BLaER1 (cell line): ENCODE data around the gene ZBED1.
"Not testable (repeated sequence)": the region's sequence is repeated elsewhere in the genome, so short reads cannot be mapped to it uniquely, and the experiment has no call there.

Source experiments
- H3K27ac ChIP-seq: shearing (Covaris generic); formaldehyde crosslinking; 2 replicates; pipeline ENCODE4 v1.8.1; 2022
- H3K27me3 ChIP-seq: shearing (Covaris generic); formaldehyde crosslinking; 2 replicates; pipeline ENCODE4 v1.8.1; 2022
- H3K36me3 ChIP-seq: shearing (Covaris generic); formaldehyde crosslinking; 2 replicates; pipeline ENCODE4 v1.8.1; 2022
- H3K4me1 ChIP-seq: shearing (Covaris generic); formaldehyde crosslinking; 2 replicates; pipeline ENCODE4 v1.8.1; 2022
- H3K4me2 ChIP-seq: shearing (Covaris generic); formaldehyde crosslinking; 2 replicates; pipeline ENCODE4 v1.8.1; 2022
- H3K4me3 ChIP-seq: shearing (Covaris generic); formaldehyde crosslinking; 2 replicates; pipeline ENCODE4 v1.8.1; 2022
- H3K9ac ChIP-seq: shearing (Covaris generic); formaldehyde crosslinking; 2 replicates; pipeline ENCODE4 v1.8.1; 2022
- H3K9me3 ChIP-seq: shearing (Covaris generic); formaldehyde crosslinking; 2 replicates; pipeline ENCODE4 v1.8.1; 2022
- H4K20me1 ChIP-seq: shearing (Covaris generic); formaldehyde crosslinking; 2 replicates; pipeline ENCODE4 v1.8.1; 2022
- Cebpa-rat ChIP-seq: shearing (Covaris generic); IDR thresholded peaks from 2 replicates; pipeline ENCODE4 v1.8.1; 2022

Gene ZBED1

DNA sequence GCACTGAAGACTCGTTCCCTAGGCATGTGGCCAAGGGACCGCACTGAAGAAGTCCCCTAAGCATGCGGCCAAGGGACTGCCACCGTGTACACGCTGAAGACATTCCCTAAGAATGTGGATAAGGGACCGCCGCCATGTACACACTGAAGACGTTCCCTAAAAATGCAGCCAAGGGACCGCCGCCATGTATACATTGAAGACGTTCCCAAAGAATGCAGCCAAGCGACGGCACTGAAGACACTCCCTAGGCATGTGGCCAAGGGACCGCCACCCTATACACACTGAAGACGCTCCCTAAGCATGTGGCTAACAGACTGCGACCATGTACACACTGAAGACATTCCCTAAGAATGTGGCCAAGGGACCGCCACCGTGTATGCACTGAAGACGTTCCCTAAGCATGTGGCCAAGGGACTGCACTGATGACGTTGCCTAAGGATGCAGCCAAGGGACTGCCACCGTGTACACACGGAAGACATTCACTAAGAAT lies 31.5 kb downstream of the ZBED1 start:
- no peaks in the 10 kb centered on the region for H3K4me1 ChIP-seq
- peaks cover 94% of the 10 kb centered on the region for H4K20me1 ChIP-seq
- no peak overlapping the region for H3K4me3 ChIP-seq
- peaks cover 20% of the 10 kb centered on the region; the same call in 1 of the 2 replicates for H3K9me3 ChIP-seq
- H3K36me3 ChIP-seq: peaks cover 70% of the 10 kb centered on the region
- H3K4me2 ChIP-seq: no peak overlapping the region
- no peak for TF ChIP-seq Cebpa-rat
- H3K27me3 ChIP-seq: no peaks in the 10 kb centered on the region
- no peak overlapping the region for H3K27ac ChIP-seq
- no peak overlapping the region for H3K9ac ChIP-seq

DNA sequence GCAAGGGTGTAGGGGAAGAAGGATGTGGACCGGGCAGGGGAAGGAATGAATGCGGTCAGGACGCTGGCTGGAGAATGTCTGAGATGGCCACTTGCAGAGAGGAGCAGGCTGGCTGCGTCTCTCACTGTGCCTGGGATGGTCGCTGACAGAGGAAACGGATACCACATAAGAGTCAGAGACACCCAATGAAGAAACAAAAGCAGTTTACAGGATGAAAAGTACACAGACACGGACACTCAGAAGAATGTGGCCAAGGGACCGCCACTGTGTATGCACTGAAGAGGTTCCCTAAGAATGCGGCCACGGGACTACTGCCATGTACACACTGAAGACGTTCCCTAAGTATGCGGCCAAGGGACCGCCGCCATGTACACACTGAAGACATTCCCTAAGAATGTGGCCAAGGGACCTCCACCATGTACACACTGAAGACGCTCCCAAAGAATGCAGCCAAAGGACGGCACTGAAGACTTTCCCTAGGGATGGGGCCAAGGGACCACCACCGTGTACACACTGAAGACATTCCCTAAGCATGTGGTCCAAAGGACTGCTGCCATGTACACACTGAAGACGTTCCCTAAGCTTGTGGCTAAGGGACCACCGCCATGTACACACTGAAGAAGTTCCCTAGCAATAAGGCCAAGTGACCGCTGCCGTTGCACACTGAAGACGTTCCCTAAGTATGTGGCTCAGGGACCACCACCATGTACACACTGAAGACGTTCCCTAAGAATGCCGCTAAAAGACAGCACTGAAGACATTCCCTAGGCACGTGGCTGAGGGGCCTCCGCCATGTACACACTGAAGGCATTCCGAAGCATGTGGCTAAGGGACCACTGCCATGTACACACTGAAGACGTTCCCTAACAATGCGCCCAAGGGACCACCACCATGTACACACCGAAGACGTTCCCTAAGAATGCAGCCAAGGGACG lies 32.2 kb downstream of the ZBED1 start:
- Histone ChIP-seq H3K9me3 (peaks cover 20% of the 10 kb centered on the region; the same call in 1 of the 2 replicates), H3K36me3 (peaks cover 76% of the 10 kb centered on the region), H3K4me1 (no peaks in the 10 kb centered on the region), H3K27me3 (no peaks in the 10 kb centered on the region), H4K20me1 (peaks cover 95% of the 10 kb centered on the region), H3K27ac (no peak overlapping the region), H3K4me3 (no peak overlapping the region), H3K9ac (no peak overlapping the region), H3K4me2 (no peak overlapping the region)
- TF ChIP-seq Cebpa-rat: no peak

DNA sequence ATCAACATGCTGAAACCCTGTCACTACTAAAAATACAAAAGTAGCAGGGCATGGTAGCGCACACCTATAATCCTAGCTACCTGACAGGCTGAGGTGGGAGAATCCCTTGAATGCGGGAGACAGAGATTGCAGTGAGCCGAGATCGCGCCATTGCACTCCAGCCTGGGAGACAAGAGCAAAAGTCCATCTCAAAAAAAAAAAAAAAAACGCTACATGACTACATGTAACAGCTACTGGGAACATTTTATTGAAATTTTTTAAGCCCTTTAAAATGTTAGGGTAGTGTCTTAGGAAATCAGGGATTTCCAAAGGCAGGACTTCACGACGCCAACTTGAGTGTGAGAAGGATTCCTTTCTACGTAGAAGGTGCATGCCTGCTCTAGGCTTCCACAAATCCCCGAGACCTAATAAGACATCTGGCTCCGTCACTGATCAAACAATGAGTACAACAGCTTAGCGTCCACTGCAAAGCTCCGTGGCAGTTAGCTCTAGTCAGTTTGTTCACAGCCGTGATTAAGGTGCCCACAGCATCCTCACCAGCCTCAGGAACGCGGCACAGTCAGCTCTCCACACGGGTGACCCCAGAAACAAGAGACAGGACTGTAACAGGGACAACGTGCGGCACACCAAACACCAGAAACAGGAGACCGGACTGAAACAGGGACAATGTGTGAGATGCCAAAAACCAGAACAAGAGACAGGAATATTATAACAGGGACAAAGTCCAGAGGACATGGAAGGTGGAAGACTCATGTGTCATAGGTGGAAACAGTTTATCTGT lies 33.7 kb downstream of the ZBED1 start:
- Histone ChIP-seq H3K27me3 (no peaks in the 10 kb centered on the region), H3K9ac (no peak overlapping the region), H3K4me3 (no peak overlapping the region), H3K9me3 (peaks cover 20% of the 10 kb centered on the region; the same call in 1 of the 2 replicates), H3K4me1 (0 out of 2 replicates have a peak, but pooled peaks cover under 1% of the 10 kb centered on the region), H4K20me1 (peaks cover 98% of the 10 kb centered on the region), H3K36me3 (peaks cover 75% of the 10 kb centered on the region), H3K4me2 (no peak overlapping the region), H3K27ac (no peak overlapping the region)
- no peak for TF ChIP-seq Cebpa-rat

DNA sequence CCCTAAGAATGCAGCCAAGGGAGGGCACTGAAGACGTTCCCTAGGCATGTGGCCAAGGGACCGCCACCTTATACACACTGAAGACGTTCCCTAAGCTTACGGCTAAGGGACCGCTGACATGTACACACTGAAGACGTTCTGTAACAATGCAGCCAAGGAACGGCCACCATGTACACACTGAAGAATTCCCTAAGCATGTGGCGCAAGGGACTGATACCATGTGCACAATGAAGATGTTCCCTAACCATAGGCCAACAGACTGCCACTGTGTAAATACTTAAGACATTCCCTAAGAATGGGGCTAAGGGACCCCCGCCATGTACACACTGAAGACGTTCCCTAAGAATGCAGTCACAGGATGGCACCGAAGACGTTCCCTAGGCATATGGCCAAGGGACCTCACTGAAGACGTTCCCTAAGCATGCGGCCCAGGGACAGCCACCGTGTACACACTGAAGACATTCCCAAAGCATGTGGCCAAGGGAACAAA lies 36.1 kb downstream of the ZBED1 start:
- Histone ChIP-seq H3K27ac (no peak overlapping the region), H3K9ac (no peak overlapping the region), H4K20me1 (peaks cover 100% of the 10 kb centered on the region), H3K4me1 (0 out of 2 replicates have a peak, but pooled peaks cover 8% of the 10 kb centered on the region), H3K36me3 (peaks cover 54% of the 10 kb centered on the region), H3K27me3 (no peaks in the 10 kb centered on the region), H3K9me3 (peaks cover 12% of the 10 kb centered on the region; the same call in 1 of the 2 replicates), H3K4me2 (no peak overlapping the region), H3K4me3 (no peak overlapping the region)
- TF ChIP-seq Cebpa-rat: no peak

DNA sequence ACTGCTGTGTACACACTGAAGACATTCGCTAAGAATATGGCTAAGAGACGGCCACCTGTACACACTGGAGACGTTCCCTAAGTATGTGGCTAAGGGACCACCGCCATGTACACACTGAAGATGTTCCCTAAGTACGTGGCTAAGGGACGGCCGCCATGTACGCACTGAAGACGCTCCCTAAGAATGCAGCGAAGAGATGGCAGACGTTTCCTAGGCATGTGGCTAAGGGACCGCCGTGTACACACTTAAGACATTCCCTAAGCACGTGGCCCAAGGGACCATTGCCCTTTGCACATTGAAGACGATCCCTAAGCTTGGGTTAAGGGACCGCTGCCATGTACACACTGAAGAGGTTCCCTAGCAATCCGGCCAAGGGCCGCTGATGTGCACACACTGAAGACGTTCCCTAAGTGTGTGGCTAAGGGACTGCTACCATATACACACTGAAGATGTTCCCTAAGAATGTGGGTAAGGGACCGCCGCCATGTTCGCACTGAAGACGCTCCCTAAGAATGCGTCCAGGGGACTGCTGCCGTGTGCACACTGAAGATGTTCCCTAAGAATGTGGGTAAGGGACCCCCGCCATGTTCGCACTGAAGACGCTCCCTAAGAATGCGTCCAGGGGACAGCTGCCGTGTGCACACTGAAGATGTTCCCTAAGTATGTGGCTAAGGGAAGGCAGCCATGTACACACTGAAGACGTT lies 36.7 kb downstream of the ZBED1 start:
- Histone ChIP-seq H3K9me3 (0 out of 2 replicates have a peak, but pooled peaks cover 6% of the 10 kb centered on the region), H3K27ac (no peak overlapping the region), H3K27me3 (no peaks in the 10 kb centered on the region), H3K4me1 (0 out of 2 replicates have a peak, but pooled peaks cover 8% of the 10 kb centered on the region), H3K9ac (no peak overlapping the region), H3K4me2 (no peak overlapping the region), H4K20me1 (peaks cover 96% of the 10 kb centered on the region), H3K36me3 (peaks cover 48% of the 10 kb centered on the region), H3K4me3 (no peak overlapping the region)
- no peak for TF ChIP-seq Cebpa-rat

DNA sequence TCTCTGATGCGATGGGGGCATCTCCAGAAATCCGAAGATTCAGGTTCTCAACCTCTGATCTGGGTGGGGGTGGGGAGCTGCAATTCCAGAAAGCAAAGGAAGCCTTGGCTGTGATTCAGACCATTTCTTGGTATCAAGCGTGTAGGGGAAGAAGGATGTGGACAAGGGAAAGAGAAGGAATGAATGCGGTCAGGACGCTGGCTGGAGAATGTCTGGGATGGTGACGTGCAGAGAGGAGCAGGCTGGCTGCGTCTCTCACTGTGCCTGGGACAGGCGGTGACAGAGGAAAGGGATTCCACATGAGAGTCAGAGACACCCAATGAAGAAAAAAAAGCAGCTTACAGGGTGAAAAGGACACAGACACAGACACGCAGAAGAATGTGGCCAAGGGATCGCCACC lies 37.3 kb downstream of the ZBED1 start:
- H3K36me3 ChIP-seq: peaks cover 48% of the 10 kb centered on the region
- H3K9ac ChIP-seq, H3K4me2 ChIP-seq, H3K4me1 ChIP-seq, H3K4me3 ChIP-seq, H3K27ac ChIP-seq, H3K27me3 ChIP-seq: not testable (repeated sequence)
- H4K20me1 ChIP-seq: peaks cover 94% of the 10 kb centered on the region
- 0 out of 2 replicates have a peak, but pooled peaks cover 10% of the 10 kb centered on the region for H3K9me3 ChIP-seq

DNA sequence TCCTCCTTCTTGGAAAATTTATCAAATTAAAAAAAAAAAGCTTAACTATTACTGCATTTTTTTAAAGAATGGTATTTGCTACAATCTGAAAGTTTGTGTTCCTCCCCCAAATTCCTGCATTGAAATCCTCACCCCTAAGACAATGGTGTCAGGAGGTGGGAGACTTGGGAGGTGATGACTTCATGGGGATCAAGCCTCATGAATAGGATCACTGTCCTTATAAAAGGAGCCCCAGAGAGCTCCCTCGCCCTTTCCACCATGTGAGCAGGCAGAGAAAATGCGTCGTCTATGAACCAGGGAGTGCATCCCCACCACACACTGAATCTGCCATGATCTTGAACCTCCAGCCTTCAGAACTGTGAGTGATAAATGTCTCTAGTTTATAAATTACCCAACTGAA lies 38.0 kb downstream of the ZBED1 start:
- Histone ChIP-seq H3K9ac (no peak overlapping the region), H3K27ac (no peak overlapping the region), H3K4me1 (0 out of 2 replicates have a peak, but pooled peaks cover 8% of the 10 kb centered on the region), H3K36me3 (peaks cover 51% of the 10 kb centered on the region), H3K4me2 (no peak overlapping the region), H3K27me3 (no peaks in the 10 kb centered on the region), H3K9me3 (0 out of 2 replicates have a peak, but pooled peaks cover 17% of the 10 kb centered on the region), H3K4me3 (no peak overlapping the region), H4K20me1 (peaks cover 94% of the 10 kb centered on the region)
- TF ChIP-seq Cebpa-rat: no peak

DNA sequence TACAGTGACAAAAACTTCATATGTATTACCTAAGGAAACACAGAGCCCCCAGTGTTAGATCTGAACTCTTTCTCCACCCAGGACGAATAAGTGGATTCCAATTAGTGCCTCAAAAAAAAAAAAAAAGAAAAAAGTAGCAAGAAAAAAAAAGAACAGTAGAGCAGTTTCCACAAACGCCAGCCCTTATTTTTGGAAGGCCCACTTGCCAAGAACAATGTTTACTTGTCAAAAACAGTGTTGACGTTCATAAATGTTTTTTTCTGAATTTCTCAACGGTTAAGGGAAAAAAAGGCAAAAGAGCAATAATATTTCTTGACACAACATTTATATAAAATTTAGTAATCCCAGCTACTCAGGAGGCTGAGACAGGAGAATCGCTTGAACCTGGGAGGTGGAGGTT lies 38.7 kb downstream of the ZBED1 start:
- H3K27ac ChIP-seq: no peak overlapping the region
- H3K36me3 ChIP-seq: peaks cover 56% of the 10 kb centered on the region
- no peak overlapping the region for H3K4me3 ChIP-seq
- H3K27me3 ChIP-seq: no peaks in the 10 kb centered on the region
- TF ChIP-seq Cebpa-rat: no peak
- 0 out of 2 replicates have a peak, but pooled peaks cover 19% of the 10 kb centered on the region for H3K9me3 ChIP-seq
- H3K4me1 ChIP-seq: 0 out of 2 replicates have a peak, but pooled peaks cover 8% of the 10 kb centered on the region
- no peak overlapping the region for H3K4me2 ChIP-seq
- H4K20me1 ChIP-seq: peaks cover 94% of the 10 kb centered on the region
- no peak overlapping the region for H3K9ac ChIP-seq

DNA sequence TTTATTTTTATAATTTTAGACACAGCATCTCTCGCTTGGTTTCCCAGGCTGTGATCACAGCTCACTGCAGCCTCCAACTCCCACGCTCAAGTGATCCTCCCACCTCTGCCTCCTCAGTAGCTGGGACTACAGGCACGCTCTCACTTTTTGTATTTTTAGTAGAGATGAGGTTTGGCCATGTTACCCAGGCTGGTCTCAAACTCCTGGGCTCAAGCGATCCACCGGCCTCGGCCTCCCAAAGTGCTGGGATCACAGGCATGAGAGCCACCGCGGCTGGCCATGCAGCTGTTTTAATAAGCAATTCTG lies 39.1 kb downstream of the ZBED1 start:
- Histone ChIP-seq H3K4me2 (peak overlapping the region; percentile 2; the same call in 1 of the 2 replicates), H4K20me1 (peaks cover 94% of the 10 kb centered on the region), H3K9me3 (0 out of 2 replicates have a peak, but pooled peaks cover 19% of the 10 kb centered on the region), H3K27me3 (no peaks in the 10 kb centered on the region), H3K4me1 (0 out of 2 replicates have a peak, but pooled peaks cover 8% of the 10 kb centered on the region), H3K27ac (no peak overlapping the region), H3K4me3 (no peak overlapping the region), H3K9ac (no peak overlapping the region), H3K36me3 (peaks cover 55% of the 10 kb centered on the region)
- no peak for TF ChIP-seq Cebpa-rat

DNA sequence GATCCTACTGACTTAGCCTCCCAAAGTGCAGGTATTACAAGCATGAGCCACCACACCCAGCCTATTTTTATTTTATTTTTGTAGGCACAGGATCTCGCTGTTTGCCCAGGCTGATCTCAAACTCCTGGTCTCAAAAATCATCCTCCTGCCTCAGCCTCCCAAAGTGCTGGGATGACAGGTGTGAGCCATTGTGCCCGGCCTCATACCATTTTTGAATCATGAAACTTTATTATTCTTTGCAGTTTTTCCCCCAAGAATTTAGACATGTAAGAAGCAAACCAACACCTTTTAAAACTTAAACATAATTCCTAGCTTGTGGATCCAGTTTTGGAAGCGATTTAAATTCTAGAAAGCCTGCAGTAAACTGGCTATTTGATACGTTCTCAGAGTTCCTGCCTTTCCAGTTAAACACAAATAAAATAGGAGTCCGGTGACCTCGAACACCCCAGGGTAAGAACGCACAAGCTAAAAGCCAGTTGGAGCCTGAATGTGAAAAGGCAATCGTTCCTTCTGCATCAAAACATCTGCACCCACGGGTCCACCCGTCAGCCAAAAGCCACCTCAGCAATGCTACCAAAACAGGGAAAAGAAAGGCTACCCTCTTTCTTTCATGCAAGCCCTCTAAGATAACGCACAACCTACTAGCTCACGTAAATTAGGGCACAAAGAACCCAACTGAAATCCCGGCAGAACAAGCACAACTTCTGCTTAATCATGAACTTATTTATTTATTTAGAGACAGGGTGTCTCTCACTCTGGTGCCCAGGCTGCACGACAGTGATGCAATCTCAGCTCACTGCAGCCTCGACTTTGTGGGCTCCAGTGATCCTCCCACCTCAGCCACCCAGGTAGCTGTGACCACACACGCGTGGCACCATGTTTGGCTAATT lies 39.7 kb downstream of the ZBED1 start:
- not testable (repeated sequence) for H3K9ac ChIP-seq, H3K27ac ChIP-seq, H3K4me3 ChIP-seq, H3K27me3 ChIP-seq, H3K4me1 ChIP-seq
- Histone ChIP-seq H3K4me2 (peak overlapping the region; percentile 2; the same call in 1 of the 2 replicates), H3K9me3 (0 out of 2 replicates have a peak, but pooled peaks cover 15% of the 10 kb centered on the region), H4K20me1 (peaks cover 94% of the 10 kb centered on the region), H3K36me3 (peaks cover 50% of the 10 kb centered on the region)

DNA sequence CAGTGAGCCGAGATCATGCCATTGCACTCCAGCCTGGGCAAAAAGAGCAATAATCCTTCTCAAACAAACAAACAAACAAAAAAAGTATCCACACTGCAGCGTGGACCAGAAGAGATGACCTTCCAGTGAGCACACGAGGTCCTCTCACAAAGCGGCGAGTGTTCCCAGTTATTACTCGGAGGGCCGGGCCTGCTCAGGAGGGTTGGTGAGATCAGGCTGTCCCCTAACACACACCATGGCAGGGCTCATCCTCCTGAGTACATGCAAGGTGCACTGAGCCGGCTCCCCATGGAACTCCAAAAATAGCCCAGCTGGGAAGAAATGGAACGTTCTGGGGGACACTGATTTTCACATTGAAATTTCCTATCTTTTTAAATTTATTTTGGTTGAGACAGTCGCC lies 40.7 kb downstream of the ZBED1 start:
- H3K9me3 ChIP-seq: peaks cover 14% of the 10 kb centered on the region
- H3K4me1 ChIP-seq, H3K4me3 ChIP-seq: not testable (repeated sequence)

More for the DNA sequence above, 40.7 kb downstream of the ZBED1 start:
- not testable (repeated sequence) for H3K9ac ChIP-seq, H3K27me3 ChIP-seq, H3K27ac ChIP-seq, H3K4me2 ChIP-seq
- H4K20me1 ChIP-seq: peaks cover 94% of the 10 kb centered on the region
- peaks cover 46% of the 10 kb centered on the region for H3K36me3 ChIP-seq
